WTC11 (cell line): Measurements from ENCODE around the gene HLCS. TPM values are rescaled to one million over a fixed set of nuclear protein-coding genes. Genes with fewer than 3 reads are reported as not detected.

ENCODE experiments used
- ATAC-seq: fragments of 200-7000 bp; cut with Tn5 transposase; 2 replicates; pipeline ENCODE4 v1.10.0; 2021; ENCODE audit warnings: mild to moderate bottlenecking, moderate library complexity
- CTCF ChIA-PET: fragments of 300-600 bp; sonication (Branson Sonifier 250); formaldehyde crosslinking; loops from one replicate; lab custom pipeline; 2021; ENCODE audit warnings: antibody characterized with exemption; lab: Charles Lee
- POLR2A ChIA-PET: fragments of 350-600 bp; sonication (Branson Sonifier 250); formaldehyde crosslinking; loops from one replicate; lab custom pipeline; 2021; ENCODE audit warnings: antibody characterized with exemption; lab: Charles Lee
- DNase-seq: peaks from one replicate; pipeline ENCODE4 v3.0.0; 2021; ENCODE audit warnings: low spot score
- H3K27ac Mint-ChIP-seq: 2 replicates; pipeline ENCODE4 v1.8.0; 2021; ENCODE audit warnings: mixed read lengths
- H3K27me3 Mint-ChIP-seq: 2 replicates; pipeline ENCODE4 v1.8.0; 2021; ENCODE audit warnings: low read depth, mild to moderate bottlenecking, moderate library complexity, mixed read lengths
- H3K36me3 Mint-ChIP-seq: 2 replicates; pipeline ENCODE4 v1.8.0; 2021; ENCODE audit warnings: mixed read lengths
- H3K4me1 Mint-ChIP-seq: 2 replicates; pipeline ENCODE4 v1.8.0; 2022; ENCODE audit warnings: mixed read lengths
- H3K4me3 Mint-ChIP-seq: 2 replicates; pipeline ENCODE4 v1.8.0; 2021; ENCODE audit warnings: mild to moderate bottlenecking, moderate library complexity, mixed read lengths
- H3K9me3 Mint-ChIP-seq: 2 replicates; pipeline ENCODE4 v1.8.0; 2021; ENCODE audit warnings: mixed read lengths
- AR ChIP-seq: fragments of 250-450 bp; sonication (Bioruptor Pico); IDR thresholded peaks from 2 replicates; pipeline ENCODE4 v1.9.0; 2021; ENCODE audit warnings: mild to moderate bottlenecking
- ARID4B ChIP-seq: sonication (generic); formaldehyde crosslinking; IDR thresholded peaks from 2 replicates; pipeline ENCODE4 v1.8.0; 2023; ENCODE audit warnings: missing genetic modification reagents, mild to moderate bottlenecking, borderline replicate concordance
- ATF1 ChIP-seq: sonication (generic); formaldehyde crosslinking; IDR thresholded peaks from 2 replicates; pipeline ENCODE4 v1.8.1; 2023; ENCODE audit warnings: mild to moderate bottlenecking, moderate library complexity, missing genetic modification reagents
- CBFB ChIP-seq: sonication (generic); formaldehyde crosslinking; IDR thresholded peaks from 2 replicates; pipeline ENCODE4 v1.8.1; 2022; ENCODE audit warnings: mild to moderate bottlenecking, low read depth, missing genetic modification reagents
- CDX4 ChIP-seq: fragments of 250-450 bp; sonication (Bioruptor Pico); IDR thresholded peaks from 2 replicates; pipeline ENCODE4 v1.9.0; 2021; ENCODE audit warnings: moderate library complexity, mild to moderate bottlenecking, inconsistent platforms, borderline replicate concordance
- E2F1 ChIP-seq: sonication (generic); formaldehyde crosslinking; IDR thresholded peaks from 2 replicates; pipeline ENCODE4 v1.8.0; 2022; ENCODE audit warnings: mild to moderate bottlenecking, missing genetic modification reagents
- JUN ChIP-seq: sonication (generic); formaldehyde crosslinking; IDR thresholded peaks from 2 replicates; pipeline ENCODE4 v1.8.0; 2023; ENCODE audit warnings: mild to moderate bottlenecking, missing genetic modification reagents
- KAT7 ChIP-seq: sonication (generic); formaldehyde crosslinking; IDR thresholded peaks from 2 replicates; pipeline ENCODE4 v1.8.1; 2023; ENCODE audit warnings: missing genetic modification reagents, mild to moderate bottlenecking, borderline replicate concordance
- MLX ChIP-seq: sonication (generic); formaldehyde crosslinking; IDR thresholded peaks from 2 replicates; pipeline ENCODE4 v1.8.1; 2023; ENCODE audit warnings: mild to moderate bottlenecking, missing genetic modification reagents, moderate library complexity
- MYBL2 ChIP-seq: sonication (generic); formaldehyde crosslinking; IDR thresholded peaks from 2 replicates; pipeline ENCODE4 v1.8.1; 2023; ENCODE audit warnings: mild to moderate bottlenecking, moderate library complexity, missing genetic modification reagents
- PRRX2 ChIP-seq: fragments of 250-450 bp; sonication (Bioruptor Pico); IDR thresholded peaks from 2 replicates; pipeline ENCODE4 v1.8.0; 2021; ENCODE audit warnings: mild to moderate bottlenecking
- RORB ChIP-seq: fragments of 250-450 bp; sonication (Bioruptor Pico); IDR thresholded peaks from 2 replicates; pipeline ENCODE4 v1.9.0; 2021; ENCODE audit warnings: mild to moderate bottlenecking
- ZNF138 ChIP-seq: sonication (generic); formaldehyde crosslinking; conservative IDR thresholded peaks from 2 replicates; pipeline ENCODE4 v1.8.1; 2022; ENCODE audit warnings: mild to moderate bottlenecking, moderate library complexity, missing genetic modification reagents
- ZNF232 ChIP-seq: sonication (generic); formaldehyde crosslinking; IDR thresholded peaks from 2 replicates; pipeline ENCODE4 v1.8.0; 2022; ENCODE audit warnings: mild to moderate bottlenecking, missing genetic modification reagents
- ZNF532 ChIP-seq: fragments of 250-450 bp; sonication (Bioruptor Pico); IDR thresholded peaks from 2 replicates; pipeline ENCODE4 v1.9.0; 2021; ENCODE audit warnings: mild to moderate bottlenecking, borderline replicate concordance
- total RNA-seq: library from RNA; stranded (reverse); gene quantifications from 3 replicates; pipeline ENCODE4 v1.2.3, GENCODE V29; 2021

Gene HLCS
- total RNA-seq, 1 experiment from 2014 or later, result 9.3 TPM

GRCh38 chr21:36892201-36892600 lies 74.3 kb downstream of the HLCS start:
- no peak overlapping the region for H3K4me3 Mint-ChIP-seq
- H3K4me1 Mint-ChIP-seq, result peaks cover 18% of the 10 kb centered on the region
- ATAC-seq (no peak), DNase-seq (no peak)
- no peak overlapping the region for H3K27ac Mint-ChIP-seq
- H3K36me3 Mint-ChIP-seq, result no peaks in the 10 kb centered on the region
- POLR2A ChIA-PET, result no interaction called here
- H3K27me3 Mint-ChIP-seq, result no peaks in the 10 kb centered on the region
- H3K9me3 Mint-ChIP-seq, result no peaks in the 10 kb centered on the region; the same call in 1 of the 2 replicates
- no peak for TF ChIP-seq ZNF232
- no peak for TF ChIP-seq E2F1 (CRISPR knock-in tag)
- TF ChIP-seq ZNF138 (CRISPR knock-in tag), result no peak
- TF ChIP-seq KAT7, result no peak
- TF ChIP-seq ZNF532, result no peak
- TF ChIP-seq JUN (CRISPR knock-in tag), result no peak
- no peak for TF ChIP-seq RORB
- no peak for TF ChIP-seq CDX4
- no peak for TF ChIP-seq AR (CRISPR knock-in tag)
- no peak for TF ChIP-seq MYBL2
- TF ChIP-seq ATF1 (CRISPR knock-in tag), result no peak
- TF ChIP-seq PRRX2, result no peak
- no peak for TF ChIP-seq ARID4B
- TF ChIP-seq CBFB (CRISPR knock-in tag), result no peak
- TF ChIP-seq MLX (CRISPR knock-in tag), result no peak
- CTCF ChIA-PET, result no interaction called here
